PFSK-1 (cell line): Measurements from ENCODE around the gene HEPH.

ENCODE experiments used
- FOXP2 ChIP-seq: optimal IDR thresholded peaks from 2 replicates; pipeline ENCODE3; 2011; ENCODE audit warnings: borderline replicate concordance, control low read depth, inconsistent platforms; ENCODE audit not compliant: insufficient read depth; ENCODE audit errors: extremely low read length, extremely low read depth
- POLR2AphosphoS5 ChIP-seq: IDR thresholded peaks from 2 replicates; pipeline ENCODE4 v1.6.1; 2012; ENCODE audit warnings: low read depth, mild to moderate bottlenecking, control low read depth, low read length, moderate library complexity
- REST ChIP-seq, 2 experiments: IDR thresholded peaks; 2 replicates each; pipeline versions ENCODE4 v1.6.1 to v1.8.0; 2011 to 2012; ENCODE audit warnings: low read depth in 2 of 2, low read length in 2 of 2, control low read depth in 1 of 2, inconsistent platforms in 1 of 2, mild to moderate bottlenecking in 1 of 2, moderate library complexity in 1 of 2; ENCODE audit not compliant: insufficient read depth in 1 of 2
- SIN3A ChIP-seq: IDR thresholded peaks from 2 replicates; pipeline ENCODE4 v1.6.1; 2012; ENCODE audit warnings: mild to moderate bottlenecking, low read length, moderate library complexity, borderline replicate concordance; ENCODE audit not compliant: insufficient read depth
- TAF1 ChIP-seq: IDR thresholded peaks from 2 replicates; pipeline ENCODE4 v1.6.1; 2012; ENCODE audit warnings: low read length, control low read depth, borderline replicate concordance; ENCODE audit not compliant: insufficient read depth

The HEPH gene

GRCh38 chrX:66164470-66164869, 423 bp downstream of the HEPH start:
- no peak for TF ChIP-seq TAF1
- no peak for TF ChIP-seq POLR2AphosphoS5
- TF ChIP-seq REST (IDR thresholded peaks at IDR 0.05; ENCODE audit: insufficient read depth in 1 of 2, low read depth in 2 of 2, low read length in 2 of 2): no peak
- TF ChIP-seq SIN3A: no peak

DNA sequence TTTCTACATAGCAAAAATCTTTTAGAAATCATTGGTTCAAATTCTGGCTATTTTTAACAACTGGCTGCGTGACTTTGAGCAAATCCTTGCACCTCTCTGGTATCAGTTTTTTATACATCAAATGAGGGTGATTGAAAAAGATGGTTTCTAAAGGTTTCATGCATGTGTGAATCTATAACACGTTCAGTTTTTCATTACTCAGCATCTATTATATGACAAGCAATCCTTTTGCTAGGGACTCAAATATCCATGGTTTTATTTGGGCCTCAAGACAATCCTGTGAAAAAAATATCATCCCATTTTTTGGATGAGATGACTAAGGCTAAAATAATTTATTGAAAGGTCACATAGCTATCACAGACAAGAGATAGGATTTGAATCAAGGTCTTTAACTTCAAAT, 884 bp downstream of the HEPH start:
- TF ChIP-seq POLR2AphosphoS5 (no peak), REST (IDR thresholded peaks at IDR 0.05; ENCODE audit: insufficient read depth in 1 of 2, low read depth in 2 of 2, low read length in 2 of 2) (no peak), FOXP2 (no peak), TAF1 (no peak), SIN3A (no peak)

DNA sequence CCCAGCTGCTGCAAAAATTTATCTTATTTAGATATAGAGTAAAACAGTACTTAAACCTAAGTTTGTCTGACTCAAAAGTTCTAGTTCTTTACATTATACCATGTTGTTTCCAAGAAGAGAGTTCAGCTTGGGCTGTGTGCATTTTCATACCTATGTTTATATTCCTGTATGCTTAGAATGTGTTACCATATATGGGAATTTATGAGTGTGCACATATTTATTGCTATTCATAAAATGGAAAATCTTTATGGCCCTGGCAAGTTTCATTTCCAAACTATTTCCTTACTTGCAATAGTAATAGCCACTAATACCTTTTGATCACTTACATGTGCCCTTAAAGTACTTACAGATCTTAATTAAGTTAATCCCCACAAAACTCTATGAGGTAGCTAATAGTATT, 2.6 kb downstream of the HEPH start:
- TF ChIP-seq TAF1 (no peak), POLR2AphosphoS5 (no peak), SIN3A (no peak), REST (IDR thresholded peaks at IDR 0.05; ENCODE audit: insufficient read depth in 1 of 2, low read depth in 2 of 2, low read length in 2 of 2) (no peak), FOXP2 (no peak)

DNA sequence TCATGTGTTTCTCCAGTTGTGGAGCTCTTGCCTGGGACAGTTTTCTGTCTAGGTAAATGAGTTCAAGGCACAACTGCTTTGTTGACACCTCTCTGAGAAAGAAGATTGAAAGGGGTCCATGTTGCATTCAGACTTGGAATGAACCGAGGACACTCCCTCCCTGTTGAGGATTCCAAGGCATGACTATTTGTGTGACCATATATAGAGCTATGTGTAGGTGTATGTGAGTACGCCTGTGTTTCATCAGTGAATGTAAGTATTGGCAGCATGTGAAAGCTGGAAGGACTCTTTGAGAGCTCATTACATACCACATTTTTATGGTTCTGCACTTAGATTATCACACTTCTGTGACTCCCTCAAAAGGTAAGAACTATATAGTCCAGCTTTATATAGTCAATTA, 3.4 kb downstream of the HEPH start:
- no peak for TF ChIP-seq REST (IDR thresholded peaks at IDR 0.05; ENCODE audit: insufficient read depth in 1 of 2, low read depth in 2 of 2, low read length in 2 of 2)
- TF ChIP-seq POLR2AphosphoS5: no peak
- TF ChIP-seq SIN3A: no peak
- TF ChIP-seq FOXP2: no peak

- no peak for TF ChIP-seq REST (IDR thresholded peaks at IDR 0.05; ENCODE audit: insufficient read depth in 1 of 2, low read depth in 2 of 2, low read length in 2 of 2)
- no peak for TF ChIP-seq SIN3A
- no peak for TF ChIP-seq TAF1
- TF ChIP-seq FOXP2: no peak
- TF ChIP-seq POLR2AphosphoS5: no peak
Observed at GRCh38 chrX:66176134-66176533, 12.1 kb downstream of the HEPH start.
